Measurements from ENCODE around the gene IRF2. TPM values are rescaled to one million over a fixed set of nuclear protein-coding genes. Genes with fewer than 3 reads are reported as not detected.

Gene IRF2
- total RNA-seq, 1 experiment from 2014 or later = 6.6 TPM

GRCh38 chr4:184473499-184474262, 669 bp downstream of the IRF2 start:
- DNase-seq (ENCODE audit: low spot score) = peak; percentile 28

- DNase-seq (ENCODE audit: low spot score) = peak; percentile 59
Measured at GRCh38 chr4:184472614-184473498, 1.5 kb downstream of the IRF2 start.

GRCh38 chr4:184471881-184472613, 2.3 kb downstream of the IRF2 start:
- DNase-seq (ENCODE audit: low spot score) = no peak

GRCh38 chr4:184470785-184471110, 3.6 kb downstream of the IRF2 start:
- DNase-seq (ENCODE audit: low spot score) = no peak

GRCh38 chr4:184466634-184467033, 7.7 kb downstream of the IRF2 start:
- DNase-seq (ENCODE audit: low spot score) = no peak

GRCh38 chr4:184464759-184465454, 9.4 kb downstream of the IRF2 start:
- no peak for DNase-seq (ENCODE audit: low spot score)

- no peak for DNase-seq (ENCODE audit: low spot score)
Measured at GRCh38 chr4:184463856-184464255, 10.5 kb downstream of the IRF2 start.

- no peak for DNase-seq (ENCODE audit: low spot score)
Measured at GRCh38 chr4:184463158-184463557, 11.2 kb downstream of the IRF2 start.

GRCh38 chr4:184462724-184463123, 11.6 kb downstream of the IRF2 start:
- DNase-seq (ENCODE audit: low spot score) = peak; percentile 5

- DNase-seq (ENCODE audit: low spot score) = no peak
Measured at GRCh38 chr4:184461711-184462441, 12.5 kb downstream of the IRF2 start.

GRCh38 chr4:184460499-184461285, 13.7 kb downstream of the IRF2 start:
- no peak for DNase-seq (ENCODE audit: low spot score)

- no peak for DNase-seq (ENCODE audit: low spot score)
Measured at GRCh38 chr4:184459413-184459812, 14.9 kb downstream of the IRF2 start.

- DNase-seq (ENCODE audit: low spot score) = no peak
Measured at GRCh38 chr4:184457535-184458249, 16.7 kb downstream of the IRF2 start.

- no peak for DNase-seq (ENCODE audit: low spot score)
Measured at GRCh38 chr4:184456337-184456736, 18.0 kb downstream of the IRF2 start.

- no peak for DNase-seq (ENCODE audit: low spot score)
Measured at GRCh38 chr4:184455299-184455698, 19.1 kb downstream of the IRF2 start.

GRCh38 chr4:184453365-184454160, 20.8 kb downstream of the IRF2 start:
- peak; percentile 7 for DNase-seq (ENCODE audit: low spot score)

- DNase-seq (ENCODE audit: low spot score) = no peak
Measured at GRCh38 chr4:184452740-184453139, 21.6 kb downstream of the IRF2 start.

- DNase-seq (ENCODE audit: low spot score) = no peak
Measured at GRCh38 chr4:184451726-184452125, 22.6 kb downstream of the IRF2 start.

Measured in HT-29 (cell line).